GM12874 (cell line): Measurements from ENCODE around the gene KLKB1.
A peak's percentile ranks its signal among the peaks of the same experiment; 100 is the strongest.

ENCODE experiments used
- TF ChIP-seq, protein P1 (sequence below): IDR thresholded peaks from 2 replicates; pipeline ENCODE4 v1.5.1; 2011; ENCODE audit warnings: low read depth, mild to moderate bottlenecking, control low read depth, low read length, moderate library complexity; ENCODE audit not compliant: insufficient read depth

The KLKB1 gene

DNA sequence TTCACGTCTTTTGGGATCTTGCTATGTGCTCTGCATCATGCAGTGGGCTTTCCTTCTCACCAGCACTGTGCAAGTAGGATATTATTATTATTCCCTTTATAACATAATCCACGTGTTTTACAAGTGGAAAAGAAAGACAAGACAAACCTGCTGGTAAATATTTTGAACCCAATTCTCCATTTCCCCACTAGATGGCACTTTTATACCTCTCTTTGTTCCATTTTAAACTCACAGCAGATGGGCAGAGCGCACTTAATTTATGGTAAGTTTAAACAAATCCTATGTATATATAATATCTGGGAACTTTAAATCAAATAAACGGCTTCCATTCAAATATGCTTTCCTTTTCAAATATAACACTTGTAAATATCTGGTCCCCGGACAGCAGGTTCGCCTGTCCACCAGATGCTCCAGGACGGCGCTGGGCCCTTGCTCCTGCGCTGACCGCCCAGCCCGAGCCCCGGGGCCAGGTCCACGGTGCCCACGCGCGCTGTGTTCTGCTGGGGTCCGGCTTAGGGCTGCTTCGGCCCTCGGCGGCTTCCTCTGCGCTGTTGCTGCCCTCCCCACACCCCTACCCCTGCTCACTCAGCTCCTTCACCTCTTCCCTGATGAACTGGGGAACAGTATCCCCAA, 69.8 kb downstream of the KLKB1 start:
- TF ChIP-seq, protein P1, sequence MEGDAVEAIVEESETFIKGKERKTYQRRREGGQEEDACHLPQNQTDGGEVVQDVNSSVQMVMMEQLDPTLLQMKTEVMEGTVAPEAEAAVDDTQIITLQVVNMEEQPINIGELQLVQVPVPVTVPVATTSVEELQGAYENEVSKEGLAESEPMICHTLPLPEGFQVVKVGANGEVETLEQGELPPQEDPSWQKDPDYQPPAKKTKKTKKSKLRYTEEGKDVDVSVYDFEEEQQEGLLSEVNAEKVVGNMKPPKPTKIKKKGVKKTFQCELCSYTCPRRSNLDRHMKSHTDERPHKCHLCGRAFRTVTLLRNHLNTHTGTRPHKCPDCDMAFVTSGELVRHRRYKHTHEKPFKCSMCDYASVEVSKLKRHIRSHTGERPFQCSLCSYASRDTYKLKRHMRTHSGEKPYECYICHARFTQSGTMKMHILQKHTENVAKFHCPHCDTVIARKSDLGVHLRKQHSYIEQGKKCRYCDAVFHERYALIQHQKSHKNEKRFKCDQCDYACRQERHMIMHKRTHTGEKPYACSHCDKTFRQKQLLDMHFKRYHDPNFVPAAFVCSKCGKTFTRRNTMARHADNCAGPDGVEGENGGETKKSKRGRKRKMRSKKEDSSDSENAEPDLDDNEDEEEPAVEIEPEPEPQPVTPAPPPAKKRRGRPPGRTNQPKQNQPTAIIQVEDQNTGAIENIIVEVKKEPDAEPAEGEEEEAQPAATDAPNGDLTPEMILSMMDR, result peak; percentile 39

DNA sequence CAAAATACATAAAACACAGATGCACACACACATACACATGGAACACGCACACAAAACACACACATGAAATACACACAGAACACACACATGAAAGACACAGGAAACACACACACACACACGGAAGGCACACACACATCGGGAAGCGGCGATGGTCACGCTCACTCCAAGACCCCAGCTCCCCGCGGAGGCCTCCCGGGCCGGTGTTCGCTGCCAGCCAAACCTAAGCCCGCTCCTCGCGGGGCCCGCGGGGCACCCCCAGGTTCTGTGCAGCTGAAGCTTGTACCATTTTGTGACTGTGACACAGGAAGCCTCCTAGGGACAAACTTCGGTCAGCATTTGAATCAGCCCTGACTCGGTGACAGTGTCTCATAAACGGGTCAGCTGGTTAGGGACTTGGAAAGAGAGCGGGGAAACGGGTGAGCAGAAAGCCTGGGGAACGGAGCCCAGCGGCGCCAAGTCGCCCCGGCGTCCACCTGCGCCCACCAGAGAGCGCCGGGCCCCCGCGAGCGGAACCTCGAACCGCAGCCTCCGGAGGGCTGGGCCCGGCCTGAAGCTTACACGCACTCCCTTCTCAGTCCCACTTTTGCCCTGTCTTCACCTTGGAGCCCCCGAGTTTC, 70.8 kb downstream of the KLKB1 start:
- TF ChIP-seq, protein P1, result no peak

DNA sequence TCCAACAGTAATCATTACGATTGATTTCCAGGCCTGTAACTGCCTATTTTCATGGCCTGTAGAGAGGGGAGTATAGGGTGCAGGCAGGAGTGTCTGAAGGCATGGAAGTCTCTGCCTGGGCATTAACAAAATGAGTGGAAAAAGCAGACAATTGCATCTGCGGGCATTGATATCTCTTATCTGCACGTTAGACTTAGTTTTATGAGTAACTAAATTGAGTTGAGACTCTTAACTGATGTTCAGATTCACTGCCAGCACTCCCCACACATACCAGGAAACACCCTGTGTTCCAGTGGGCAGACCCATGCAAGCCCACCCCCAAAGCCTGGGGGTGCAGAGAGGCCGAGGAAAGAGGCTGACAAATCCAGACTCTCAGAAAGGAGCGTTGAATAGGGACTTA, 72.0 kb downstream of the KLKB1 start:
- TF ChIP-seq, protein P1, result no peak

DNA sequence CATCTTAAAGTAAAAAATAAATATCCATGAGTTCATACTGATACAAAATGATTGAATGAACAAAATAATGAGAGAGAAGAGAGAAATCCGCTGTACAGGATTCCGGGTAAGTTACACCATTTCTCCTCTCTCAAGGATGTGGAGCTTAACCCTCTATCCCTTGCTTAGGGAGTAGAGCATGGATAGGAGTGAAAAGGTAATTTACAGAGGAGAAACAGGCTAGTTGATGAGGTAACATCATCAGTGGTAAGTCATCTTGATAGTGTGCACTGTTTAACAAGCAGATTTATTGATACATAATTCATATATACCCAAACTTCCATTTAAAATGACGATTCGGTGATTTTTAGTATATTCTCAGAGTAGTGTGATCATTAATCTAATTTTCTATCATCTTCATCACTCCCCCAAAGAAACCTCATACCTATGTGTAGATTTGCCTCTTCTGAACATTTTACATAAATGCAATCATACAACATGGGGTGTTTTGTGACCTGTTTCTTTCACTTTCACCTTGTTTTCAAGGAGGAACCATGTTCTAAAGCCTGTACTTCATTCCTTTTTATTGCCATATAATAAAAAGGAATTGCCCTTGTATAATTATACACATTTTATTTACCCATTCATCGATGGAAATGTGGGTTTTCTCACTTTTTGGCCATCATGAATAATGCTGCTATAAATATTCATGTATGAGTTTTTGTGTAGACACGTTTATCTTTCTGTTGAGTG, 73.5 kb downstream of the KLKB1 start:
- TF ChIP-seq, protein P1, result no peak

DNA sequence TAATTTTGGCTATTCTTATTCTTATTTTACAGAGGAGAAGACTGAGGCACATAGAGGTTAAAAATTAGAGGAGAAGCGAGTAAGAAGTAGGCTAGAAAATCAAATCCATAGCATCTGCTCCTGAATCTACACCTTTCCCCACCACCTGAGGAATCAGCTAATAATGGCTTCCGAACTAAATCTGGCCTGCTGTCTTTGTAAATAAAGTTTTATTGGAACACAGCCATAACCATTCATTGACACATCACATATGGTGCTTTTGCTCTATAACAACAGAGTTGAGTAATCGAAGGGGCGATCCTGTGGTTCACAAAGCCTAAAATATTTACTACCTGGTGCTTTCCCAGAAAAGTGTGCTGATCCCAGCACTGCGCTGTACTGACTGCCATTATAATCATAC, 76.9 kb downstream of the KLKB1 start:
- TF ChIP-seq, protein P1, result no peak

DNA sequence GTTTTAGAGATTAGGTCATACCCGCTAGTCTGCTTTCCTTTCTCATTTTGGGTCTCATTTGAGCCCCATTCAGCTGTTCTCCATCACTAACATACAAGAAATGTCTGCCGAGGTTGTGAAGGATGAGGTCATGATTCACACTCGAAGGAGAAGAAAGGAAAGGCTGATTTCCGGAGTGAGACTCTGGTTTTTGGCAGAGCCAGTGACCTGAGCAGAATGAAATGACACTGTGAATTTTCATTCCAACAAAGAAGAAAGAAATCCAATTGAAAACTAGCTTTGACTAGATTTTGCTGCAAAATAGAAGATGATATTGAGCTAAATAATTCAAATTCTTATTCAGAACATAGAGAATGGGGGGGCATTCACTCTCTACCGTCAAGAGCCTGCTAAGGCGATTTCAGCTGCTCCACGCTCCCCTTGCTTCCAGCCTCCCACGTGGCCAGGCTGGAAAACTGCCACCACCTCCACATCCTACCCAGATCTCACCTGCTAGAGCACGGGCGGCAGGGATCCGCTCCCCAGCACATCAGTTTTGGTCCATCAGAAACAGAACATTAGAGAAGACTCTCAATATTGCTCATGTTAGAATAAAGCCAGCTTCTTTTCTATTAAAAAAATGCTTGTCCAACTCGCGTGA, 77.7 kb downstream of the KLKB1 start:
- TF ChIP-seq, protein P1, result no peak

DNA sequence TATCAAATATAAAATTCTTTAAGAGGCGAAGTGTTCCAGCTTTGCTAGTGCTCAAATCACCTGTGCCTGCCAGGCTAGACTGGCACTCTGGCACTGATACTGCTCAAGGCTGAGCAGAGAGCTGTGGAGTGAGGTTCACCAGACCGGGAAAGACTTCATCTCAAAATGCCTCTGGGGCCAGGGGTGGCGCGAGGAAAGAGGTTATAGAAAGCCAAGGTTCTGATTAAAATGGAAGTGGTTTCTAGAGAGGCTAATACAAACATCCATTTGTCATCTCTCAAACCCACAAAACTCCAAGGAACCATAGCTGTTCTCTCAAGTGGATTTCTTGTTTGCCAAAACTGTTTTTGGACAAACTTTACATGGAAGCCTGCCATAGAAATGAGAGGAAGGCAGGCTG, 80.2 kb downstream of the KLKB1 start:
- TF ChIP-seq, protein P1, result no peak
